Subcutaneous adipose tissue (tissue), 4 donors: ENCODE measurements around the gene SLC5A1. TPM values are rescaled to one million over a fixed set of nuclear protein-coding genes. Genes with fewer than 3 reads are reported as not detected.

ENCODE experiments used
- small RNA-seq: library from RNA; depleted of rRNA; stranded (forward); fragments of <200 nt; gene quantifications from one replicate; pipeline ENCODE3, GENCODE V24; 2016
- total RNA-seq, 4 donors: library from RNA; depleted of rRNA; stranded (reverse); fragments of >200 nt; gene quantifications; one replicate each; pipeline ENCODE4 v1.1.0, GENCODE V29; 2016
- TF ChIP-seq, protein P1 (sequence below): fragments of 450-650 bp; IDR thresholded peaks from one replicate; pipeline ENCODE4 v1.5.1; 2016; ENCODE audit warnings: low read depth, mild to moderate bottlenecking, control low read depth, antibody characterized with exemption, moderate library complexity

SLC5A1 gene
- total RNA-seq, 4 donors from 2014 or later = not detected

GRCh38 chr22:32132783-32133182 lies 89.7 kb downstream of the SLC5A1 start:
- TF ChIP-seq, protein P1, sequence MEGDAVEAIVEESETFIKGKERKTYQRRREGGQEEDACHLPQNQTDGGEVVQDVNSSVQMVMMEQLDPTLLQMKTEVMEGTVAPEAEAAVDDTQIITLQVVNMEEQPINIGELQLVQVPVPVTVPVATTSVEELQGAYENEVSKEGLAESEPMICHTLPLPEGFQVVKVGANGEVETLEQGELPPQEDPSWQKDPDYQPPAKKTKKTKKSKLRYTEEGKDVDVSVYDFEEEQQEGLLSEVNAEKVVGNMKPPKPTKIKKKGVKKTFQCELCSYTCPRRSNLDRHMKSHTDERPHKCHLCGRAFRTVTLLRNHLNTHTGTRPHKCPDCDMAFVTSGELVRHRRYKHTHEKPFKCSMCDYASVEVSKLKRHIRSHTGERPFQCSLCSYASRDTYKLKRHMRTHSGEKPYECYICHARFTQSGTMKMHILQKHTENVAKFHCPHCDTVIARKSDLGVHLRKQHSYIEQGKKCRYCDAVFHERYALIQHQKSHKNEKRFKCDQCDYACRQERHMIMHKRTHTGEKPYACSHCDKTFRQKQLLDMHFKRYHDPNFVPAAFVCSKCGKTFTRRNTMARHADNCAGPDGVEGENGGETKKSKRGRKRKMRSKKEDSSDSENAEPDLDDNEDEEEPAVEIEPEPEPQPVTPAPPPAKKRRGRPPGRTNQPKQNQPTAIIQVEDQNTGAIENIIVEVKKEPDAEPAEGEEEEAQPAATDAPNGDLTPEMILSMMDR = no peak

GRCh38 chr22:32142600-32142999 lies 99.5 kb downstream of the SLC5A1 start:
- TF ChIP-seq, protein P1 = no peak

DNA sequence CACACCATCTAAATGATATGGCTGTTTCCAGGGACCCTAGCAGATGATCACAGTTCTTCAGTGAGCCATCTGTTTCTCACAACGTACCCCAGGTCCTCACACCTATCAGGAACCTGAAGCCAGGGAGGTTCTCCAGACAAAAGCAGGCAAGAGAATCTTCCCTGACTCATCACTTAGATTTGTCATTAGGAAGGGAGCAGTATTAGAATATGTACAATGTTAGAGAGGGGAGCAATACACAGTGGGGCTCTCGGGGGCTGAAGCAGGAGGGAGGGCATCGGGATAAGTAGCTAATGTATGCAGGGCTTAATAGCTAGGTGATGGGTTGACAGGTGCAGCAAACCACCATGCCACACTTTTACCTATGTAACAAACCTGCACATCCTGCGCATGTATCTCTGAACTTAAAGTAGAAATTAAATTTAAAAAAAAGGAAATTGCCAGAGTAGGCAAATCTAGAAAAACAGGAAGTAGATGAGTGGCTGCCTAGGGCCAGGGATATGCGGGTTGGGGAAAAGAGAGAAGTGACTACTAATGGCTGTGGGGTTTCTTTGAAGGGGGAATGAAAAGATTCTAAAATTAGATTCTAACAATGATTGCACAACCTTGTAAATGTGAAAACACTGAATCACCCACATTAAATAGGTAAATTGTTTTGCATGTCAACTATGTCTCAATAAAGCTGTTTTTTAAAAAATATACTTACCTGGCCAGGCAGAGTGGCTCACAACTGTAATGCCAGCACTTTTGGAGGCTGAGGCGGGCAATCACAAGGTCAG lies 101.6 kb downstream of the SLC5A1 start:
- TF ChIP-seq, protein P1 = no peak

GRCh38 chr22:32158712-32159533 lies 115.9 kb downstream of the SLC5A1 start, which contains the start of gene C22orf42:
Gene C22orf42, minus strand, starts transcription at chr22:32159303. Its CDS starts 88 bp downstream, at chr22:32159215.
- TF ChIP-seq, protein P1 = no peak

Small RNA genes lying within 50 kb of the gene (small RNA-seq; reads per million reads assigned to genes)
- gene AP1B1P2 = not detected

Other genes starting within 250 kb of the SLC5A1 start
- gene YWHAH, start 98.7 kb upstream of the SLC5A1 start, total RNA-seq = 10 to 100 TPM; 47.7 to 99.0 (median 54.0) TPM
- gene C22orf42, start 116.0 kb downstream of the SLC5A1 start, total RNA-seq = not detected
- gene RFPL2, start 161.8 kb downstream of the SLC5A1 start, total RNA-seq = under 1 TPM in 1 of 4 donors, not detected in 3; 0.68 TPM
- 1 to 10 TPM in 1 of 4 donors, under 1 TPM in 2, not detected in 1; 0.34 to 3.4 (median 0.98) TPM for gene SLC5A4, start 212.1 kb downstream of the SLC5A1 start, total RNA-seq